Jurkat, Clone E6-1 (cell line): Measurements from ENCODE around the gene ETV4.

Experiments used
- DNase-seq: peaks from one replicate; pipeline ENCODE4 v3.0.0-alpha.2; 2011; ENCODE audit warnings: low read depth, low spot score
- H3K4me3 ChIP-seq: 2 replicates; pipeline ENCODE4 v1.5.1; 2011; ENCODE audit warnings: mild to moderate bottlenecking, low read length, control low read depth, moderate library complexity

The ETV4 gene

DNA sequence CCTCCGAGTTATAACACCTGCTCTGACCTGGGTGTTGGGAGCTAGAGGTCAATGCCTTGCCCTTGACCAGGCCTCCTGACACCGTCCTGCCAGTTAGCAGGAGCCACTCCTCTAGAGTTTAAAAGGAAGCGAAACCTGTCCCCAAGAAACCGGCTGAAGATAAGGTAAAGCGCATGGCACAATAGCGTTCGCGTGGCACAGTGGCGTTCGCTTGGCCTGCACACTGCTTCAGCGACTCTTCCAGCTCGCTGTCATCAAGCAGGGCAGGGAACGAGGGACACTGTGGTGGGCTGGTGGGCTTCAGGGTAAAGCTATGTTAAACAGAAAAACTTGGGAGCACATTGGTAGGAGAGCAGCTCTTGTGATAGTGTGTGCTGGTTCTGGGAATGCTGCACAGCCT lies 28.2 kb upstream of the ETV4 start:
- DNase-seq, result no peak
- H3K4me3 ChIP-seq, result no peak overlapping the region

DNA sequence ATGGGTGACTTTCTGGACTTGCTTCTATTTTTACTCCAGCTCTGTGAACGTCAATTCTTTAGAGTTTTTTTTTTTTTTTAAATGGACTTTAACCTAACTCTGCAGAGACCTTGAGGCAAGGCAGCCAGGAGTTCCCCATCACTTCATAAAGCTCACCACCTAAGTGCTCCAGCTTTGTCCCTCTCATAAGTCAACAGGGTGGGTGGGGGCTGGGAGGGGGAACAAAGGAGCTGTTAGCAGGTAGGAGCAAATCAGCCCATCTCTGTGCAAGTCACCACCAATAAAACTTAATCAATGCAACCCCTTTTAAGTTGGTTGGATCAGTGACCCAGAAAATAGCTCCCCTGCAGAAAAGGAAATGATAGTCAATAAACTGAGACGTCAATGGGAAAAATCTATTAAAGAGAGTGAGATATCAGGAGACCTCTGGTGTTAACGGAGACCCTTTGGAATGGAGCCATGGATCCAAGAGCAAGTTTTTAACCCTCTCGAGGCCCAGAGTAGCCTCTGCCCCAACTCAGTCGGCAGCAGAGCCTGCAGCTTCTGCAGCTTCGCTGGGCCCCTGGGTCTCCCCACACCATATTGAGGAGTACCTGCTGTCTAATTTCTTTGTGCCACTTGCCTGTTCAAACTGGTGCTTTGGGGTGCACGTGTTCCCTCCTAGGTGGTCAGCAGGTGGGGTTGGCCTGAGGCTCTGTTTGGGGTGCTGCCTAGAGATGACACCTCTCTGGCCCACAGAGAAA lies 27.6 kb upstream of the ETV4 start:
- DNase-seq, result no peak
- H3K4me3 ChIP-seq, result no peak overlapping the region

DNA sequence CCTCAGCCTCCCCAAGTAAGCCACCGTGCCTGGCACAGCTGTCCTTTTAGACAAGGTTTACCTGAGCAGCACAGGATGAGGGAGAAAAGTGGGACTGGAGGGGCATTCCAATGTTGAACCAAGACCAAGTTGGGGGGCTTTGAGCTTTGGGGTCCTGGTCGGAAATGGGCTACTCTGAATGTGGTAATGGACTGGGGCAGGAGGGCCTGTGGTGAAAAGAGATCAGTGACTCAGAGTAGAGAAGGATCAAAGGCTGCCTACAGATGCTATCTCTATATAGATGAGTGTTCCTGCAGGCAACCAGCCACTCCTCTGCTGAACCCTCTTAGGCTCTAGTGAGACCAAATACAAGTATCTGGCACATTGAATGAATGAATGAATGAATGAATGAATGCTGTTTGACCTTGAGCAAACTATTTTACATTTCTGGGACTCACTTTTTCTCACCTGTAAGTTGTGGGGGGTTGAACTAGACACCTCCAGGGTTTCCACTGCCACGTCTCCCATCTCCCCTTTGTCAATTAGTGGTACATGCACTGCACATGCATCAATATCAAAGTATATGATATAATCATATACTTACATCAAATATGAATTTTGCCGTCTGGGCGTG lies 26.3 kb upstream of the ETV4 start:
- no peak overlapping the region for H3K4me3 ChIP-seq
- no peak for DNase-seq

DNA sequence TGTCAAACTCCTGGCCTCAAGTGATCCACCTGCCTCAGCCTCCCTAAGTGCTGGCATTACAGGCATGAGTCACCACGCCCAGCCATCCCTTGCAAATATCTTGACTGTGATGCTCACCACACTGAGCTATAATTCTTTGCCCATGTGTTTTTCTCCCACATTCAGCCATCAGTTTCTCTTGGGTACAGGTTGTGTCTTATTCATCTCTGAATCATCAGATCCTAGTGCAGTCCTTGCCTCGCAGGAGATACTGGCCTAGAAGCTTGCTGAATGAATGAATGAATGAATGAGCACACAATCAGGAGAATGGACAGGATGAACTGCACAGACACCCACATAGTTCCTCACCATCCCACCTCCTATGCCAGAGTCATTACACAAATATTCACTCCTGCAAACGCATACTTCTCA lies 24.4 kb upstream of the ETV4 start:
- H3K4me3 ChIP-seq, result no peak overlapping the region
- DNase-seq, result no peak

DNA sequence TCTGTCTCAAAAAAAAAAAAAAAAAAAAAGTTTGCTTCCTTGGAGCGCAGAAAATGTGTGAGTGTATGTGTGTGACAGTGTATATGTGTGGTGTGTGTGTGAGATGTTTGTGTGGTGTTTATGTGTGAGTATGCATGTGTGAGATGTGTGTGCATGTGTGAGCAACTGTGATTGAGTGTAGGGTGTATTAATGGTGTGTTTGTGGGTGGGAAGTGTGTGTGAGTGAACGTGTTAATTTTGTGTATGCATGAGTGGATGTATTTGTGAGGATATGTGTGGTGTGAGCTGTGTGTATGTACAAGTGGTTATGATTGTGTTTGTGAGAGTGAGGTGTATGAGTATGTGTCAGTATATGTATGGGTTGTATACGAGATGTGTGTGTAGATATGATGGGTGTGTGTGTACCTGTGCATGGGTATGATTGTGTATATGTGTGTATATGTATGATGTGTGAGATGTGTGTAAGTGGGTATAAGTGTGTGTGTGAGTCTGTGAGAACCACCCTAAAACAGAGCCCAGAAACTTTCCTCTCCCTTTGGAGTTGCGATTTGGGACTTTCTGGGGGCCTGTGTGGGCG lies 22.5 kb upstream of the ETV4 start:
- H3K4me3 ChIP-seq, result no peak overlapping the region
- no peak for DNase-seq

DNA sequence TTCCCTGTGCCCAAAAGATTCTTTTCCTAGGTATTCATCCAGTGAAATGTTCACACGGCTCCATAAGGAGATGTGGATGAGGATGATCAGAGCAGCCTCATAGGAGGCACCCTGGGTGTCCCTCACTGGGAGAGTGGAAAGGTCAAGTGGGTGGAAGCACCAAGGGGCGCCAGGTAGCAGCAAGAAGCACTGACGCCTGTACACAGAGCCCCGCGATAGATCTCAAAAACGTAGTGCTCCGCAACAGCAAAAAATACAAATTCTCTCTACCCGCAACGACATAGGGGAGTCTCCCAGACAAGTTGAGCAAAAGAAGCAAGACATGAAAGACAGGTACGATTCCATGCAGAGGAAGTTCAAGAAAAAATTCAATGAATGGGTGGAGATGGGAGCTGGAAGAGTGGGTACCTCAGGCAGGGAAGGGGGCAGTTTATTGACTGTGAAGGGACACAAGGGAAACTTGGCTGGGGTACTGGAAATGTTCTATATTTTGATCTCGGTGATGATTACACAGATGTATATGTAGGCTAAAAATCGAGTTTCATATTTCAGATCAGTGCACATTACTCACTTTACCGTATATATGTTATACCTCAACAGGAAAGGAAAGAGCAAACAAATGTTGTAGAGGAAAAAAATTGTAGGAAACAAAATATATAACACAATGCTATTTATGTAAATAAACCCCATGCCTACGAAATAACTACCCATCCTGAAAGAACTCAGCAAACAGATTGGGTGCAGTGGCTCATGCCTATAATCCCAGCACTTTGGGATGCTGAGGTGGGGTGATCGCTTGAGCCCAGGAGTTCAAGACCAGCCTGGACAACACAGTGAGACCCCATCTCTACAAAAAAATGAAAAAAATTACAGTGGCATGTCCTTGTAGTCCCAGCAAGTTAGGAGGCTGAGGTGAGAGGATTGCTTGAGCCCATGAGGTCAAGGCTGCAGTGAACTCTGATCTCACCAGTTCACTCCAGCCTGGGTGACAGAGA lies 17.8 kb upstream of the ETV4 start:
- no peak overlapping the region for H3K4me3 ChIP-seq
- no peak for DNase-seq

DNA sequence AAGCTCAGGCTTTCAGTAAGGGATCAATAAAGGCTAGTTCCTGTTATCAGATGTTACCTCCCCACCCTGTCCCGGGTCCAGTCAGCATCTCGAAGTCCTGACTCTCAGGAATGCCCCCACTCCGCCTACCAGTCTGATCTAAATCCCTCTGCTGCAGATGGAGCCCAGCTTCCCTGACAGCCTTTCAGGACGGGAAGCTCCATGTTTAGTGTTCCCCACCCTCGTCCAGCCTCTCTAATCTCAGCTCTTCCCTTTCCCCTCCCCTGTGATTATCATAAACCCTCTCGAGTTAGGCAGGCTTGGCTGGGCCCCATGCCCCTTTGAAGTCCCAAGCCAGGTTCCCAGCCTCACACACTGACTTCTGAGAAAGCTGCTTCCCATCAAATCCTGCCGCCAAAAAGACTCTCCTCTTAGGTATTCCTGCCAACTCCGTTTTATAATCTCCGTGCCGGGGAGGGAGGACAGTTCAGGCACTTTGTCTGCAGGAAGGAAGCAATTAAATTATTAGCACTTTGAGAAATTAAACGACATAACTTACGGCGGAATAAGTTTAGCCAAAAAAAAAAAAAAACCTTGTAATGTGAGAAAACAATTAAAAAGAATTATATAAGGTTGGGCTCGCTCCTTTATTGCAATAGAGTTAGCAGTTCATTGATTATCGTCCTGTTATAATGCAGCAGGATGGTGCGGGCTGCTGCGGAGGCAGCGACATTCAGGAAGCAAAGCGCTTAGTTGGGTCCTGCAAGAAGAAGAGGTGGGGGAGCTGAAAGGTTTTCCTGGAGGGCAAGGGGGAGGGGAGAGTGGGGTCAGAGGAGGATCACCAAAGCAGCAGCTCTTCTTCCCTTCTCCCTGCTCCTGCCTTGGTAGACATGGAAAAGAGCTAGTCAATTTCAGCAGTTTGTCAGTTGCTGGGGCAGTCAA lies 16.8 kb upstream of the ETV4 start:
- DNase-seq, result no peak
- no peak overlapping the region for H3K4me3 ChIP-seq

DNA sequence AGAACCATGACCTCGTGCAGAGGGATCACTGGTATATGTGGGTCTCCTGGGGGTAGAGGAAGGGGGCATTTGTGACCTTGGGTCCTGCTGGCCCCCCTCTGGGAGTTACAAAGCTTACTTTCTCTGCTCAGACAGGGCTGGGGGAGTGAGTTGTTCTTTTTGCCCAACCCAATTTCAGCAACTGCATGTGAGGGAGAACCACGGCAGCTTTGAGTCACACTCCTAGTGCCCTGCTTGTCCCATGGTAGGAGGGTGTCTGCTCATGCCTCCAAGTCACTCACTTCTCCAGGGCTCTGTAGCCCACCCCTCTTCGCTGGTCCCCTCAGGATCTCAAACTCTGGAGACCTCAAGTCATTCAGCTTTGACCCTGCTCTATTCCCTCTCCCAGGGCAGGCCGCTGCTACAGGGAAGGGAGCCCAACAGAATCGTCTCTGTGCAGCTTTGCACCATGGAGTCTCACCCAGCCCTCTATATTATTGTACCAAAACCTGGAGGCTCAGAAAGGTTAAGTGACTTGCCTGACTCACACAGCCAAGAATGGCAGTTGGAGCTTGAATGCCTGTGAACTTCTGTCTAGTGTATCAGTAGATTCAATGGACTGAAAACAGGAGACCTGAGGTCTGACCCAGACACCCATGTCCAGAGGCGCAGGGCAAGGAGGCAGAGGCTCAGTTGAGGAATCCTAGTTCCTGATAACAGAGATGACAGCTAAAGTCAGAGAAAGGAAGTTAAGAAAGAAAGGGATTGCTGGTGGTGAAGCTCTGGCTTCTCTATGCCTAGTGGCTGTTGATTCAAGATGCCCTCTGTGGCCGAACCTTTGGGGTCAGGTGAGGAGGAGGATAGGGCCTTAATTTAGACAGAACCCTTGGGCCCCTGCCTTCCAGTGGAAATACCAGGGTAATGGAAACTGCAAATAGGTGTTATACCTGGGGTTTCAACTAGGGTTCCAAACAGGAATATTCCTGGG lies 14.6 kb upstream of the ETV4 start:
- no peak overlapping the region for H3K4me3 ChIP-seq
- DNase-seq, result no peak

DNA sequence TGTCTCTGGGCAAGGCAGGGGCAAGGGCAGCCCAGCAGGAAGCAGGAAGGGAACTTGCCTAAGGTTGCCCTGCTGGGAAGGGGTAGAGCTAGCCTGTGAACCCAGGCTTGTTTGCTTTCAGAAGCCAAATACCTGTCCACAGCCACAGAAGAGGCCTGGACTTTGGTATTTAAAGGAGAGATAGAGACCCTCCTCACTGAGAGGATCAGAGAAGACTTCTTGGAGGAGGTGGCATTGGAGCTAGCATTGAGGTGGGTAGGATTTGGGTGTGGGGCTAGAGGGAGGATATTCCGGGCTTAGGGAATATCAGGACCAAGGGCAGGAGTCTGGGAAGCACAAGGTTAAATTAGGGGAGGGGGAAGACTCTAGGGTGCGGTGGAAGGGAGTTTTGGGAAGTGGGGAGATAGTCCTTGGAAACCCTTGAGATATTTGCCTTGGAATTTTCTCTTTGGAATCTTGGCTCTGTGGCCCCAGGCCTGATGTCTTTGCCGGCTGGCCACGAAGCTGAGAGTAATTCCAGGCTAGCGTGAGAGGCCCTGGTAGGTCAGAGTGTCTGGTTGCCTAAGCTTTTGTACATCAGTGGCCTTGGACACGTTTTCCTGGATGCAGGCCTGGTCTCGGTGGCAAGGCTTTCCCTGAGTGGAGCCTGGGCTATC lies 13.1 kb upstream of the ETV4 start:
- DNase-seq, result no peak

DNA sequence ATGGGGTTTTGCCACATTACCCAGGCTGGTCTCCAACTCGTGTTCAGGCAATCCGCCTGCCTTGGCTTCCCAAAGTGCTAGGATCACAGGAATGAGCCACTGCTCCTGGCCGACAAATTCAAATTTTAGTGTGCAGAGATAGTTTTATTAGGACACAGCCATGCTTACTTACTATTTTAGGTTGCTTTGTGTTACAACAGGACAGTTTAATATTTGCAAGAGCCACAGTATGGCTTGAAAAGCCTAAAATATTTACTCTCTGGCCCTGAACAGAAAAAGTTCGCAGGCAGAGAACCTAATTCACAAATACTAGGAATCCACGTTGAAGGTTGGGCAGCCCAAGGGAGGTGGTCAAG lies 12.6 kb upstream of the ETV4 start:
- DNase-seq, result no peak

More for the DNA sequence above, 13.1 kb upstream of the ETV4 start:
- H3K4me3 ChIP-seq, result no peak overlapping the region

DNA sequence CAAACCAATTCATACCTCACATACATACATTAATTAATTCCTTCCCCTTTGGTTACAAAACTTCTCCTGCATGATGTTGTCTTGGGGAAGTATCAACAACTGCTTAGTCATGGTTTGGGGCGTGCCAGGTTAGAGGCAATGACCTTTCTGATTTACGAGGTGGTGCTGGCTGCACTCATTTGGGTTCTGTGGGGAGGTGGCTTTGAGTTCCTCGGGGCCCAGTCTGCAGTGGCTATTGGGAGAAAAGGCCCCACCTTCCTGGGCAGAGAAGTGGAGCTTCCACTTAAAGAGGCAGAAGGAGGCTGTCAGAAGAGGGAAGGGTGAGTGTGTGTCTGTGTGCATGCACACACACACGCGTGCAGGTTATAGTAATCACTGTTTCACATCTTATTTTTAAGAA lies 10.2 kb upstream of the ETV4 start:
- DNase-seq, result no peak
- H3K4me3 ChIP-seq, result no peak overlapping the region

More for the DNA sequence above, 12.6 kb upstream of the ETV4 start:
- H3K4me3 ChIP-seq, result no peak overlapping the region

DNA sequence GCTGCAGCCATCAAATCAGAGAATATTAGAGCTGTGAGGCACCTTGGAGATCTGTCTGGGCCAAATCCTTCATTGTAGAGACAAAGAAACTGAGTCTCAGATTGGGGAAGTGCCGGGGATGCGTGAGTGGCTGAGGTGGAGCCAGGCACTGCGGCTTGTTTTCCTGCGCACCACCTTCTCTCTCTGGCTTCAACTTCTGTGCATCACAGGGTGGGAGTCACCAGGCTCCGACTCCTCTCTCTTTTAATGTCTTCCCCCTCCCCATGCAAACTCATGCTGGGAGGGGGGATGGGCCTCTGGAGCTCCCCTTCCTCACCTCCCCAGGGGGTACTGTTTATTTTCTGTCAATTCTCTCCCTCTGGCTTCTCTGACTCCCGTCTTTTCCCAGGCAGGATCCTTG lies 8.7 kb upstream of the ETV4 start:
- no peak overlapping the region for H3K4me3 ChIP-seq
- DNase-seq, result no peak

DNA sequence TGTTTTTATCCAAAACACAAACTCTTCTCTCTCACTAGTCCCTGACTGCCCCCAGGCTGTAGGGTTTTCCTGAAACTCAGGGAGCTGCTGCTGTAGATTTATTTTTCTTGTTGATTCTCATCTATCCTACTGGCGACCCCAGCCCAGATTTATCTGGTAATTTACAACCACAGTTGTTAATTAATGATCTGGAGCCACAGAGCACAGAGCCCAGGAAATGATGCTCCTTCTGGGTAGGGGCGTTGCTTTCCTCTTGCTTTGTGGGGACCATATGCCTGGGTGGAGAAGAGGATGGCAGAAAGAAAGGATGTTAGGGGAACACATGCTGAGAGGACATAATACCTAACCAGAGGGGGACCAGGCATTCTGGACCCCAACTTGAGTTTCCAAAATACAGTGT lies 7.4 kb upstream of the ETV4 start:
- H3K4me3 ChIP-seq, result no peak overlapping the region
- no peak for DNase-seq

DNA sequence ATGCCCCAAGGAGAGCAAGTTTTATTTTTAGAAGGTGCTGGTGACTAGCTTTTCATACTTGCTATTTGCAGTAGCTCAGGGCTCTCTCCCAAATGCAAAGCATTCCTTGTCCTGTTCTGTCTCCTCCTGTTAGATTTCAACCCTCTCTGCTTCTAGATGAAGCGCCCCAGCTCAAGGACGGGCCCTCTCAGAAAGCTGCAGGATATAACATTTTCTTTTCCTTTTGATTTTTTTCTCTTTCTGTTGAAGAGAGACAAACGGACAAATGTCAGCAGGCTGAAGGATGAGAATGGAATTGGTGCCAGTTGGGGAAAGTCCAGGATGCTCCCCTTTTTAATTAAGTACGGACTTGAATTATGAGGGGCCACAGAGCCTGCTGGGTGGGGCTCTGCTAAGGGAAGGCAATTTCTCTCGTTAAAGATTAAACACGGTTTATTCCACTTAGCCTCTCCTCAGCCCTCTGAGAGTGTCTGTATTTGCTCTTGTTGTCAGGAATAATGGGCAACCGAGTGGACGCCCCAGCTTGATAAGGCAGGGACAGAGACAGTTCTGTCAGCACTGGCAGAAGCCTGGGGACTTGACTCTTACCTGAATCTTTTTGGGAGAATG lies 6.2 kb upstream of the ETV4 start:
- no peak for DNase-seq
- no peak overlapping the region for H3K4me3 ChIP-seq

DNA sequence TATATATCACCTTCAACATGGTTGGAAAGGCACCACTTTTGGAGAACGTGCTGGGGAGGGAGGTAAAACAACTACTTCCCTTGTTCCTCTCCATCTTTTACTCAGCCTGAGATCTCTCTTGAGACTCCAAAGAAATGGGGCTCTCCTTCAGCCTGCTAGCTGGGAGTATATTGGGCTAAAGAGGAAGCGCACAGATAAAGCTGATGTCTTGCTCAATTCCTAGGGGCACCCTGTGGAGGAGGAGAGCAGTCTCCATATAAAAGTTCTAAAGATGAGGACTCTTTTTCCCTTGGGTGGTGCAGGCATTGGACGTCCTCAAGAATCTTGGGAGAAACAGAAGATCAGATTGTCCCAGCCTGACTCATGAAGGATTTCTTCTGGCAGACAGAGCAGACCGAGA lies 4.6 kb upstream of the ETV4 start:
- DNase-seq, result no peak
- H3K4me3 ChIP-seq, result no peak overlapping the region

DNA sequence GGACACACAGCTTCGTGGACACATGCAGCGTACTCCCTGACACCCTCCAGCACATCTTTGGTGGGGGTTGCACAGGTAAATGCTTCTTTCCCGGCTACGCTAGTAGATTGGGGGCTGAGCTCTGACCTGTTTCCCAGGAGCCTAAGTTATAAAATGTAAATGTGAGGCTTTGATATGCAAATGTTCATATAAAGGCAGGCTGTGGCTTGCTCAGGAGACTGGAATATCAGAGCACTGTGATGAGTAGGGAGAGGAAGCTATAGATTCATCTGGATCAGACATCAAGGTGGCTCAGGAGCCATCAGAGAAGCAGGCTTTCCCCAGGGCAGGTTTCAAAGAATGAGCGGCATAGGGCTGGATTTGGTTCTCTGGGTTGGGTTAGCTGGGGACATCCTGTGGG lies 3.4 kb upstream of the ETV4 start:
- H3K4me3 ChIP-seq, result no peak overlapping the region
- no peak for DNase-seq
